Myocyte (in vitro differentiated cells): ENCODE measurements around the gene COL28A1. TPM values are rescaled to one million over a fixed set of nuclear protein-coding genes. Genes with fewer than 3 reads are reported as not detected.

Experiments used
- DNase-seq: peaks from one replicate; pipeline ENCODE4 v3.0.0-alpha.2; 2012; ENCODE audit warnings: low read depth
- total RNA-seq: library from RNA; depleted of rRNA; stranded (reverse); fragments of >200 nt; gene quantifications from 2 replicates; pipeline ENCODE4 v1.2.3, GENCODE V29; 2014

Gene COL28A1
- total RNA-seq, 1 donor from 2014 or later, result 2.2 TPM

GRCh38 chr7:7335909-7336308, 199.8 kb downstream of the COL28A1 start:
- DNase-seq, result peak; percentile 27

DNA sequence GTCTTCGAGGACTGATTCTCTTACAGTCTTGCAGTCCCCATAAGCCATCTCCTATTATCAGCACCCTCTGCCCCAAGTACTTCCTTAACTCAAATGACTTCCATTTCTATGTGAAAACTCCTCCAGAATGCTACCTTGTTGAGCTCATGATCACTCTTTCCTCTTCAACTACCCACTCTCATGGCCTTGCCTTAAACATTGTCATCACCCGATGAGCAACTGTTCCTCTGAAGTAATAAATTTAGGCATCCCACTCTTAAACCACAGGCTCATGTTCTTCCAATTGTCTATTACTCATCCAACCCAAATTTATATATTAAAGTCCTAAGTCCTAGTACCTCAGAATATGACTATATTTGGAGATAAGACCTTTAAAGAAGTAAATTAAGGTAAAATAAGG, 200.5 kb downstream of the COL28A1 start:
- peak; percentile 66 for DNase-seq

DNA sequence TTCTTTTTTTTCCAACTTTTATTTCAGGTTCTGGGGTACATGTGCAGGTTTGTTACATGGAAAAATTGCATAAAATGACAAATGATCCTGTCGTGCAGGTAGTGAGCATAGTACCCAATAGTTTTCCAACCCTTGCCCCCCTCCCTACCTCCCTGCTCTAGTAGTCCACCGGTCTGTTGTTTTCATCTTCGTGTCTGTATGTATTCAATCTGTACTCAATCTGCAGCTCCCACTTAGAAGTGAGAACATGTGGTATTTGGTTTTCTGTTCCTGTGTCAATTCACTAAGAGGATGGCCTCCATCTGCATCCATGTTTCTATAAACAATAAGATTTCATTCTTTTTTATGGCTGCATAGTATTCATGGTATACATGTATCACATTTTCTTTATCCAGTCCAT, 202.1 kb downstream of the COL28A1 start:
- DNase-seq, result no peak

GRCh38 chr7:7331523-7331922, 204.2 kb downstream of the COL28A1 start:
- DNase-seq, result no peak

DNA sequence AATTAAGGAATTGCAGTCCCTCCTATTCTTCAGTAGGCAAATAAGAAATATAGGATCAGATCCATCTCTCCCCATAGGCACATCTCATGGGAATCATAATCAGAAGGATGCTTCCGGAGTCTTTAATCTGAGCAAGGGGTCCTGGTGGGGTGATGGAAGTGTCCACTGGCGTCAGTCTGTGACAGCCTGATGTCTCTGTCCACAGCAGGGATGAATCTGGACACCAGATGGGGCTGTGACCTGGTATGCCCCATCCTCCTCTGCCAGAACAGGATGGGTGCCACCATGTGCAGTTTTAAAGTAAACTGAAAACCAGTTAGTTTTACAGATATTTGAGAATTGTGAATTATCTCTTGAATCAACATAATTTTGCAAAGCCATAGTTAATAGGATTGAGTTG, 204.7 kb downstream of the COL28A1 start:
- DNase-seq, result peak; percentile 39

DNA sequence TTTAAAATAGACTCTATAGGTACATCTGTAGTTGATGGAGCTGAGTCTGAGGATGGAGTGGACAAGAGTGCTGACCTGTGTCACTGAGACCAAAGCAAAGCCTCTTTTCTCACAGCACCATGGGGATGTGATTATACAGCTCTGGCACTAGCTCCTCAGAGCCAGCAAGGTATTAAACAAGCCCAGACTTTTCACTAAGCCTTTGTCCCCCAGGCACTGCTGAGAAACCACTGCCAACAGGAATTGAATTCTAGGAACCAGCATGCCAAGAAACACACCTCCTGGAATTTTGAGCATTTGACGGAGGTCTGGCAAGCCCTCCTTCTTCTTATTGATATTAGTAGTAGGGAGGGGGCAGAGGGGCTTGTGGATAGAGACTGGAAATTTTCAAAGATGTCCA, 206.3 kb downstream of the COL28A1 start:
- DNase-seq, result no peak

GRCh38 chr7:7327423-7327822, 208.2 kb downstream of the COL28A1 start:
- no peak for DNase-seq

- DNase-seq, result no peak
Observed at GRCh38 chr7:7324698-7325097, 211.0 kb downstream of the COL28A1 start.

DNA sequence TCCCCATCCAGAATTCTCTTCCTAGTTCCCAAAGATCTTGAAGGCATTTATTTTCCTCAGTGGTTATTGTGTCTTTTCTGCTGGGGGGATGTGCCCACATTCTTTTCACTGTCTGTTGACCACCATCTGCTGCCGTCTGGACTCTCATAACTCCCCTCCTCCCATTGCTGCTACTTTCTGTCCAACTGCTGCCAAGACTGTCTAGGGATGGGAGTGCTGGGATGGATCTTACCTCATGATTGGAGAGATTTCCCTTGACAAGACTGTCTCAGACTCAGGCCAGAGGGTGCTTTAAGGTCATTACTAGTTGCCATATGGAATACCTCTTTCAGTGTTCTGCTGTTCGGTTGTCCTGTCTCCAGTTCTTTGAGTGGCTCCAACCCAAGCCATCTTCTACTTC, 211.8 kb downstream of the COL28A1 start:
- DNase-seq, result no peak

GRCh38 chr7:7323352-7323751, 212.3 kb downstream of the COL28A1 start:
- DNase-seq, result no peak

DNA sequence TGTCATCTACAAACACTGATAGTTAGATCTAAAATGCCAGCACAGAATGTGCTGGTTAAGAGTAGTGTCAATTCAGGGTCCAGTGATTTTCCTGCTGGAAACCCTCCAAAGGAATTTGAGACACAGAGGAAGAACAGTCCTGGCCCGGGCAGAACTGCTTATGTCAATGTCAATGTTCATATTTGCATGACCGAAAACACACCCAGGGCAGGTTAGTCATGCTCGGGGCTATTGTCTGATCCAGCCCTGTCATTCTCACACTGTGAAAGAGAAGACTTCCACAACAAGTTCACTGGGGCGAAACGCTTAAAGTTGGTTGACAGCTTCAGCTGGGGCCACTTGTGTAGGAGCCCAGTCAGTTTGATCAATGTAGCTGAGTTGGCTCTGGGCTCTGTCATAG, 214.0 kb downstream of the COL28A1 start:
- DNase-seq, result peak; percentile 40

DNA sequence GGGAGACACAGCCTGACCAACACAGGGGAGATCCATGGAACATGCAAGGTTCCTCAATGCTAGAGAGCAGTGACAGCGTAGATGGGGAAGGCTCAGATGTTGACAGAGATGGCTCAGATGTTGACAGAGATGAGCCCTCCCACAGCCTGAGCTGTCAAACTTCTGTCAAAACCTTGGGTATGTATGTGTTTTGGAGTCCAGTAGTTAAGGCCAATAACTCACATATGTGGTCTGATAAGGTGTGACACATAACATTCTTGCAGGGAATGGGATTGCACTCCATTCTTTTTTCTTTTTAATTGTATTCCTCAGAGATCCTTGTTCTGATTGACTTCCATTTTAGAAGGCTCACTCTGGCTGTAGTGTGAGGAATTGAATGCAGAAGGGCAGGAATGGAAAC, 217.1 kb downstream of the COL28A1 start:
- DNase-seq, result no peak

- DNase-seq, result no peak
Observed at GRCh38 chr7:7317850-7318249, 217.8 kb downstream of the COL28A1 start.

DNA sequence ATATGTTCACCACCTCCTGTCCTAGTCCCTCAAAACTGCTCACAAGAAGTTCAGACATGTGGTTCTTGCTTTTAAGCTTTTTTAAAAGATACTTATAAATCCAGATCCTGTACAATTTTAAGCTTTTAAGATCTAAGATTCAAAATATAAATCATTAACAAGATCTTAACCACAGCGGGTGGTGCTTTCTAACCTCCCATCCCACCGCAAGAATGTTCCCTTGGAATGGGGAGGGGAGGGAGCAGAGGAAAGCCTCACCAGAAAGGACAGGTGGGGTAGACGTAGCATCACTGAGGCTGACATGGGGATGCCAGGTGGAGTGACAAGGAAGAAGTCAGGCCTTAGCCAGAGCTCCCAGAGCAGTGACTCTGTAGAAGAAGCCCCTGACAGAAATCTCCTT, 219.8 kb downstream of the COL28A1 start:
- DNase-seq, result peak; percentile 35

DNA sequence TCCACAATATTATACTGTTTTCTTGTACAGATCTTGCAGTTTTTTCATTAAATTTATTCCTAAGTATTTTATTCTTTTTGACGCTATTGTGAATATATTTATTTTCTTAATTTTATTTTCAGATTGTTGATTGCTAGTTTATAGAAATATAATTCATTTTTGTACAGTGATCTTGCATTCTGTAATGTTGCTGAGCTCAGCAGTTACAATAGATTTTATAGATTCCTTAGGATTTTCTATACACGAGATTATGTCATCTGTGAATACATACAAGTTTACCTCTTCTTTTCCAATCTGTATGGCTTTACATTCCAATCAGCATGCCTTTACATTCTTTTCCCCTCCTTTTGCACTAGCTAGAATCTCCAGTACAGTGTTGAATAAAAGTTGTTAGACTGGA, 223.3 kb downstream of the COL28A1 start:
- no peak for DNase-seq

DNA sequence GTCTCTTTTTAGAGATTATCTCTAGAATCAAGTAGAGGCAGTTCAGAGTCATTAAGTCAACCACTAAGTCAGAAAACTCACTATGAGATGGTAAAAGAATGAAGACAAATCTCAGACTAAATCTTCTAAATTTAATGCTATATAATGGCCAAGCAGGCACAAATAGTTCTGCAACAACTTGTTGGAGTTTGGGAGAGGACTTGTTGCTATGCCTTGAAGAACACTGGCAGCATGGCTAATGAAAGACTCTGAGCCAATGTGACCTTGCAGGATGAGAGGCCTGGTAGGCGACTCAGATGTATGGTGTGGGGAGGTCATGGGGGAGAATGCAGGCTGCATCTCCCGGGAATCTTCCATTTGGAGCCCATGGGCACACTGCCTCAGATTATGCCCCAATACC, 224.7 kb downstream of the COL28A1 start:
- no peak for DNase-seq

- no peak for DNase-seq
Observed at GRCh38 chr7:7309203-7309602, 226.5 kb downstream of the COL28A1 start.

Other genes starting within 250 kb of the COL28A1 start
- gene MIOS, start 31.0 kb upstream of the COL28A1 start, total RNA-seq, result 84.2 and 88.2 TPM in 2 replicates
- gene UMAD1, start 104.9 kb upstream of the COL28A1 start, total RNA-seq, result 15.5 and 17.5 TPM in 2 replicates
- gene RPA3, start 182.7 kb upstream of the COL28A1 start, total RNA-seq, result 16.9 and 17.7 TPM in 2 replicates